Measurements from ENCODE around the gene NTM.

DNA sequence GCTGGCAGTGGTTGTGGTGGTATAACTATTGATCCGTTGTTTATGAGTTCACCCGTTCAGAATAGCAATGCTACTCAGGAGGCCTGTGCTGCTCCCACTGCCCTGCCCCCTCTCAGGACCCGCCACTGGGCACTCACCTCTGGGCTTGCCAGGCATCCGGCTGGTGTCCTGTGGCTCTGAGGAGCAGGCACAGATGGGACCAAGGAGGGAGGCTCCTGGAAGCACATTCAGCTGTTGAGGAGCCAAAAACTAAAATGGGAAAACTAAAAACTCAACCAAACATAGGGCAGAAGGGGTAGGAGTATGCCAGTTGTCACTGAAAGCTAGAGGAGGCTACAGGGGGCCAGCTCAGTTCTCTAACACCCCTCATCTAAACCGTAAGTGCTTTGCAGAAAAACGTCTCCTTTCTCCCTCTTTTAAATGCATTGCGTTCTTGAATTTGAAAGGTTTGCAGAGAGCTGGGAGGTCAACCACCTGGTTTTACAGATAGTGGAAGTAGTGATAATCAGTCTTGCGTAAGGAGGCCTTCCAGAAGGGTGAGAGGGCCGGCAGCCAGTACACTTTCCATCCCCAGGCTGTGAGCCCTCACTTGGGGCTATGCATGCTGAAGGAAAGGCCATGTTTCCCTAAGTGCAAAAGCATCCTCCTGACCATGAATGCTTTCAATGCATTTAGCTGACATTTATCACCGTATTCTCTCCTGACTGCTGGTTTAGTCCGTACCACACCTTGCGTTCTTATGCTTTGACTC is 547.4 kb downstream of the NTM start:
- TF ChIP-seq CTCF (IDR thresholded peaks at IDR 0.05; ENCODE audit: extremely low read depth in 1 of 2, insufficient read depth in 1 of 2, low read depth in 1 of 2, low read length in 2 of 2) (no peak), POLR2A (IDR thresholded peaks at IDR 0.05; ENCODE audit: low read depth, low read length) (no peak), MAX (IDR thresholded peaks at IDR 0.05; ENCODE audit: insufficient read depth, insufficient read length) (no peak)

Data from endothelial cell of umbilical vein (primary cell).